T-helper 1 cell treated with Interleukin-12 subunit alpha and Interleukin-12 subunit beta and Interleukin-4 antibody, amounts not matched to agents 30 μg/mL and 1 μg/mL, for 36 hours (primary cell): ENCODE measurements around the gene ZNF354C.

ENCODE experiments used
- H3K27ac Mint-ChIP-seq: one replicate; pipeline ENCODE4 v1.8.0; 2021; ENCODE audit warnings: mild to moderate bottlenecking, mixed read lengths
- H3K27me3 Mint-ChIP-seq: one replicate; pipeline ENCODE4 v1.8.0; 2021; ENCODE audit warnings: low read depth, mixed read lengths
- H3K36me3 Mint-ChIP-seq: one replicate; pipeline ENCODE4 v1.8.0; 2021; ENCODE audit warnings: low read depth, mixed read lengths
- H3K4me1 Mint-ChIP-seq: one replicate; pipeline ENCODE4 v1.8.0; 2021; ENCODE audit warnings: low read depth, mixed read lengths
- H3K4me3 Mint-ChIP-seq: one replicate; pipeline ENCODE4 v1.8.0; 2021; ENCODE audit warnings: mild to moderate bottlenecking, moderate library complexity, mixed read lengths
- H3K9me3 Mint-ChIP-seq: one replicate; pipeline ENCODE4 v1.8.0; 2021; ENCODE audit warnings: mixed read lengths

ZNF354C gene

DNA sequence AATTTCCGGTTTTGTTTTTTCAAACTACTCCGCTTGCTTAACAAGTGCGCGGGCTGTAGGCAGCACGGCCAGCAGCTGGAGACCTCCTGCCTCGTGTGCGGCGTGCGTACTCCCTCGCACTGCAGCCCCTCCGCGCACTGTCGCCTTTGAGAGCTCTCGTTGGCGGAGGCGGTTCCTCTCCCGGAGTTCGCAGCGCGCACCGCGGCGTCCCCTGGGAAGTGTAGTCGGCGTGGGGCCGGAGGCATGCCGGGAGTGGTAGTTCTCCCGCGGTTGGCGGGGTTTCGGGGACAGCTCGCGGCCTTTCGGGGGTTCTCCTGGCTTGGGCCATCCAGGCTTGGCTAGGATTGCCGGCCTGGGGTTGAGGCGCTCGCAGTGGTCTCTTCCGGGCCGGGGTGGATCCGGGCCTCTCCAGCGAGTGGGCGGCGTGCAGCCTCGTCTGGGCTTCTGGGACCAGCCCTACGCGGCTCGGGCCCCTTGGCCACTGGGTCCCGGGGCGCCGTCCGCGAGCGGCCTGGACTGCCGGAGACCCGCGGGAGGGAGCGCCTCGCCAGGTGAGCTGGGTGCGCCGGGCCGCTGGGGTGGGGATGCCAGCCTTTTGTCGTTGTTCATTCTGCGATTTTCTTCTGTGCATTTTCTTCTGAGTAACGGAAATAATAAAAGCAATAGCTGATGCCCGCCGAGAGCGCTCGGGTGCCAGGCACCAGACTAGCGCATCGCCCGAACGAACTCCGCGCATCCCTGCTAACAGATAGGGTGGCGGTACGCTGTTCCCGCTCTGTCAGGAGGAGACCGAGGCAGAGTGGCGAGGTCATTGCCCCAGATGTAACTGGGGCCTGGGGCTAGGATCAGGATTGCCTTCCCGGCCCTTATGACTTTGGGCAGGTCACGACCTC, at the start of gene ZNF354C:
Gene ZNF354C, plus strand, starts transcription at position 258 of the 893 bp plus-strand sequence. CDS start 1,696 bp downstream, outside the sequence.
- peaks cover 38% of the 10 kb centered on the region for H3K36me3 Mint-ChIP-seq
- H3K4me1 Mint-ChIP-seq = peaks cover 12% of the 10 kb centered on the region
- peak within 1 kb of the TSS; percentile 69 for H3K27ac Mint-ChIP-seq
- peak within 1 kb of the TSS; percentile 87 for H3K4me3 Mint-ChIP-seq
- H3K9me3 Mint-ChIP-seq = peaks cover 63% of the 10 kb centered on the region
- no peaks in the 10 kb centered on the region for H3K27me3 Mint-ChIP-seq

DNA sequence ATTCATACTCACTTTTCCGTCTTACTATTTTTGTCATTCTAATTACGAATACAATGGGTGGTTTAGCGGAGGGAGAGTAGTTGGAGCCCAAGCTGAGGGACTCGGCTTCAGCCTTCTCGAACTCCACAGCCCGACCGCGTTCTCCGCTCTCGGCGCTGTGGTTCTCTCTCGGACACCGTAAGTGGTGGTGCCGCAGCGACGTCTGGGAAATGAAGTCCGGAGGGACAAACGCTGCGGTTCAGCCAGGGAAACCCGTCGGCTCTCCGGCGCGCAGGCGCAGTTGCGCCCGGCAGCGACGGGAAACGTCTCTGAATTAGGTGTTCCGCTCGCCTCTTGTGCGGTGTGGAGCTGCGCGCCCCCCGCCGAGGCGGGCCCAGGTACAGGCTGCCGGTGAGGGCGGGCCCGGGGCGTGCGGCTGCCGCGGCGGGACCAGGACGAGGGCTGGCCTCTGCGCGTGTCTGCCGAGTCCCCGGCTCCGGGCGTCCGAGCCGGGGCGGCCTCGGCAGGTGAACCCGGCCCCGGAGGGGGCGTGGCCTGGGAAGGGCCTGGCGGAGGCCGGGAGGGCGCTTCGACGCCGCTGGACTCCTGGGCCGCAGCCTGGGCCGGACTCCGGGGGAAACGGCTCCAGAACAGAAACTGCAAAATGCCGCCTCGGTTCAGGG, 36.5 kb upstream of the ZNF354C start, which contains the start of gene ZNF879:
Gene ZNF879, plus strand, starts transcription at position 277 of the 662 bp plus-strand sequence. CDS start 1,201 bp downstream, outside the sequence.
- peaks cover 27% of the 10 kb centered on the region for H3K36me3 Mint-ChIP-seq
- H3K9me3 Mint-ChIP-seq = peaks cover 68% of the 10 kb centered on the region

DNA sequence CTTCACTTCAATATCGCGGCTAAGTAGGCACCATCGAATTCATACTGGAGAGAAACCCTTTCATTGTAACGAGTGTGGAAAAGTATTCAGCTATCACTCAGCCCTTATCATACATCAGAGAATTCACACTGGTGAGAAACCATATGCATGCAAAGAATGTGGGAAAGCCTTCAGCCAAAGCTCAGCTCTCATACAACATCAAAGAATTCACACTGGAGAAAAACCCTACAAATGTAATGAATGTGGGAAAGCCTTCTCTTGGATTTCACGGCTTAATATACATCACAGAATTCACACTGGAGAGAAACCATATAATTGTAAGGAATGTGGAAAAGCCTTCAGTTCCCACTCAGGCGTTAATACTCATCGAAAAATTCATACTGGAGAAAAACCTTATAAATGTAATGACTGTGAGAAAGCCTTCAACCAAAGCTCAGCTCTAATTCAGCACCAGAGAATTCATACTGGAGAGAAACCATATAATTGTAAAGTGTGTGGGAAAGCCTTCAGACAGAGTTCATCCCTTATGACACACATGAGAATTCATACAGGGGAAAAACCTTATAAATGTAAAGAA, 27.1 kb upstream of the ZNF354C start:
- Mint-ChIP-seq H3K36me3 (peaks cover 57% of the 10 kb centered on the region), H3K4me1 (no peaks in the 10 kb centered on the region), H3K27me3 (no peaks in the 10 kb centered on the region), H3K9me3 (peaks cover 91% of the 10 kb centered on the region), H3K4me3 (no peak overlapping the region), H3K27ac (no peak overlapping the region)

More for the DNA sequence above, 36.5 kb upstream of the ZNF354C start, which contains the start of gene ZNF879:
- Mint-ChIP-seq H3K27me3 (peaks cover 3% of the 10 kb centered on the region), H3K4me1 (peaks cover 8% of the 10 kb centered on the region), H3K4me3 (peak within 1 kb of the TSS; percentile 94), H3K27ac (peak within 1 kb of the TSS; percentile 79)

DNA sequence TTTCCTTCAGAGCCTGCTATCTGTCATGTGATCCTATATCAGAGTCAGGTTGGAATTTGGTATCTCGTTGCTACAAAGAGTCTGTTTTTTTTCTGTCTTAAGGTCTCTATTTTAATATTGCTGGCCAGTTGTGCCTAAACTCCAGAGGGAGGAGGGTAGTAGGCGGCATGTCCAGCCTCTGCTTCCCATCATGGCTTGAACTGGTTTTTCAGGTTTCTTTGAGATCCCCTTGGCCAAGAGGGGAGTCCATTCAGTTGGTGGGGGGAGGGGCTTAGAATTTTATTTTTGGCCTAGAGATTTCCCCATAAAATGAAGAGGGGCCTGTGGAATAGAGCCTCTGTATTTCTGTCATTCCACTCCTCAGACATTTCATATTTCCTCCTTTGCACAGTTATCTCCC, 15.4 kb upstream of the ZNF354C start:
- Mint-ChIP-seq H3K9me3 (peaks cover 61% of the 10 kb centered on the region), H3K4me3 (no peak overlapping the region), H3K27me3 (no peaks in the 10 kb centered on the region), H3K4me1 (no peaks in the 10 kb centered on the region), H3K36me3 (peaks cover 2% of the 10 kb centered on the region), H3K27ac (no peak overlapping the region)

DNA sequence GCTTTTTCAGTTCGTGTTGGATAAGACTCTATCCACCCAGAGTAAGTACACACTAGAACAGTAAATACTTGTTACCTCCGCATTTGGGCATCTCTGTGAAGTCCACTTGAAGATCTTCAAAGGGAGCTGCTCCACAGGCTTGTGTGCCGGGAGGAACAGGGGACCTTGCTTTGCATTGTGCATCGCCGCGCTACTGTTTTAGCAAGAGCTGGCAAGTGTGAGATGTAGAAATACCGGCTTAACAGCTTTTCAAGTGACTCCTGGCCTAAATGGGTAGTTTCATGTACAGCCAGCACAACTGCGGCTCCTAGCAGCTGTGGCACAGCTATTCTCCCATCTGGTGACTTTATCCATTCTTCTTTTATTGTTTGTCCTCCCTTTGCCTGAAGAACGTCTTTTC, 8.4 kb upstream of the ZNF354C start:
- Mint-ChIP-seq H3K4me1 (no peaks in the 10 kb centered on the region), H3K4me3 (no peak overlapping the region), H3K27me3 (no peaks in the 10 kb centered on the region), H3K9me3 (peaks cover 63% of the 10 kb centered on the region), H3K27ac (no peak overlapping the region), H3K36me3 (peaks cover 2% of the 10 kb centered on the region)

DNA sequence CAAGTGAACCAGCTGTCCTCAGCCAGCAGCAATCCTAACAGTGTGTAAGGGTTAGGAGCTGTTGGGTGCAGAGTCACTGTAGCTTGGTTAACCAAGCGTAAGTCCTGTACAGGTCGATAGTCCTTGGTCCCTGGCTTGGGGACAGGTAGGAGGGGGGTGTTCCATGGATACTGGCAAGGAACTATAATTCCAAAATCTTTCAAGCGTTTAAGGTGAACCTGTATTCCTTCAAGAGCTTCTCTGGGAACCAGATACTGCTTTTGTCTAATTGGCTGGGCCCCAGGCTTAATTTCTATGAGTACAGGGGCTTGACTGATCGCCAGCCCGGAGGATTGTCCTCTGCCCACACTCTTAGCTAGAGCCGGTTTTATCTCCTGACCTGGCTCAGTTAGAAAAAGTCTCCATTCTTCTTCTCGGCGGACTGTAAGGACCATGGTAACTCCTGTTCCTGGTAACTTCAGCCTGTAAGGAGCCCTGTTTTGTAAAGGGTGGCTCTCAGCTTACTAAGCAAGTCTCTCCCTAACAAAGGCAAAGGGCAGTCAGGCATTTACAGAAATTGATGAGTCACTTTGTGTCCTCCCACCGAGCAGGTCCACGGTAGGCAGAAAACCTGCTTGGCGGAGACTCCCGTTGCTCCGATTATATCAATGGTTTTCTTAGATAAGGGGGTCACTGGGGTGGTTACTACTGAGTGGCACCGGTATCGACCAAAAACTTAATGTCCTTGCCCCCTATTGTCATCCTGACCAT, 6.0 kb upstream of the ZNF354C start:
- Mint-ChIP-seq H3K27ac (no peak overlapping the region), H3K4me1 (no peaks in the 10 kb centered on the region), H3K36me3 (peaks cover 3% of the 10 kb centered on the region), H3K27me3 (no peaks in the 10 kb centered on the region), H3K4me3 (no peak overlapping the region), H3K9me3 (peaks cover 52% of the 10 kb centered on the region)

DNA sequence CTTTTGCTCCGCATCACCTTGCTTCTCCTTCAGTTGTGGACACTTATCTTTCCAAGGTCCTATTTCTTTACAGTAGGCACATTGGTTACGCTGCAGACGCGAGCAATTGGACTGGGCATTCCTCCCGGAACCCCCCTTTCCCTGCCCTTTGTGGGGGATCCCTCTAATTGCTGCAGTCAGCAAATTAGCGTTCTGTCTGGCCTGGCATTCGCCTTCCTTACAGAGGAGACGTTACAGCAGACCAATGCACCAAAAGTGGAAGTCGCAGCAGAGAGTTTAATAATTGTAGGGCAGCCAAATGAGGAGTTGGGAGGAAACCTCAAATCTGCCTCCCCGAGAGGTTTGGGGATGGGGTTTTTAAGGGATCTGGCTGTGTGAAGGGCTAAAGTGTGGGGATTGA, 5.3 kb upstream of the ZNF354C start:
- Mint-ChIP-seq H3K4me1 (peaks cover 4% of the 10 kb centered on the region), H3K36me3 (peaks cover 7% of the 10 kb centered on the region), H3K27me3 (no peaks in the 10 kb centered on the region), H3K4me3 (no peak overlapping the region), H3K9me3 (peaks cover 55% of the 10 kb centered on the region), H3K27ac (no peak overlapping the region)

DNA sequence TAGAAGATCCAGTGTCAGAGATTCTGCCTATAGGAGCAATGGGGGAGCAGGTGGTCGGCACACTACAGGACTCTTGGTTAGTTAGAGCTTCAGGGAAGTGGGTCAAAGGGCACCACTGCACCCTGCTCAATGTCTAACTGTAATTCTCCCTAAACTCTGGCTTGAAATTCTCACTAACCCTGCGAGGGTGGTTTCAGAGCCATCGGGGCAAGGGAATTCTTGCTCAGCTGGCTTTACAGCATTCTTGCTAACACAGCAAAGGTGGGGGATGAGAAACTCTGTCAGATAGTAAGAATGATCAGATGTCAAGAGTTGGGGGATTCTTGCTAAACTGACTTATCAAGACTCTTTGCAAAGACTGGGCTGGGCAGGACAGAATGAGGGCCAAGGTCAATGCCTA, 4.7 kb upstream of the ZNF354C start:
- peaks cover 50% of the 10 kb centered on the region for H3K9me3 Mint-ChIP-seq
- H3K4me1 Mint-ChIP-seq = peaks cover 4% of the 10 kb centered on the region
- no peak overlapping the region for H3K27ac Mint-ChIP-seq
- no peaks in the 10 kb centered on the region for H3K27me3 Mint-ChIP-seq
- peaks cover 7% of the 10 kb centered on the region for H3K36me3 Mint-ChIP-seq
- no peak overlapping the region for H3K4me3 Mint-ChIP-seq

DNA sequence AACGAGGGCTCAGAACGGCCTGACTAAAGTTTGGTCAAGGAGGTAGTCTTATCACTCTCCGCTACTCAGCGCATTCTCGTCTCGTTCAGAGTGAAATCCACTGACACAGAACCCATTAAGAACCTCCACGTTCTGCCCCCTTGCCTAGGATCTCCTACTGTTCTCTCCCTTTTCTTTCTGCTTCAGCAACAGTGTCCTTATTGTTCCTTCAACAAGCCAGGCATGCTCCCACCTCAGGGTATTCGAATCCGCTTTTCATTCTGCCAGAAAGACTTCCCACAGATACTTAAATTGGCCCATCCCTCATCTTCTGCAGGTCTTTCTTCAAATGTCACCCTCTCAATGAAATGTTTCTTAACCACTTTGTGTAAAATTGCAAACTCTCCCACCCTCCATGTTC, 4.3 kb upstream of the ZNF354C start:
- Mint-ChIP-seq H3K27ac (no peak overlapping the region), H3K36me3 (peaks cover 7% of the 10 kb centered on the region), H3K9me3 (peaks cover 46% of the 10 kb centered on the region)

DNA sequence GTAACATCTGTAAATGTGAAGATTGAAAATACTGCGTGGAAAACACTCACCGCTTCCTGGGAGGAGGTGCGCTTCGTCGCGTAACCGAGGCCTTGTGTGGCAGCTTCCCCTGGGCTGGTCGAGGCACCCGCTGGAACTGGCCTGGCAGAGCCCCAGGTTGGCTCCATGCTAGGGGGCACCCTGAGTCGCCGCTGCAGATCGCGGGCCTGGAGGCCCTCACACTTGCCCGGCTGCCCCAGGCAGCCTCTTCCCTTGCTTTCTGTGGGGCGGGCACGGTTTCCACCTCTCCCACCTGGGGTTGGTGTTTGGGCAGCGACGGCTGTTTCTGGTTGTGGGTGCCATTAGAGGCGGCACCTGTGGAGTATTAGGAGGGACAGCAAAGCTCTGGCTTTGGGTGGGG, 852 bp downstream of the ZNF354C start:
- peaks cover 43% of the 10 kb centered on the region for H3K36me3 Mint-ChIP-seq
- peaks cover 64% of the 10 kb centered on the region for H3K9me3 Mint-ChIP-seq
- H3K4me1 Mint-ChIP-seq = peaks cover 12% of the 10 kb centered on the region
- H3K4me3 Mint-ChIP-seq = peak overlapping the region; percentile 76
- no peaks in the 10 kb centered on the region for H3K27me3 Mint-ChIP-seq
- no peak overlapping the region for H3K27ac Mint-ChIP-seq

More for the DNA sequence above, 4.3 kb upstream of the ZNF354C start:
- Mint-ChIP-seq H3K4me3 (no peak overlapping the region), H3K27me3 (no peaks in the 10 kb centered on the region), H3K4me1 (peaks cover 4% of the 10 kb centered on the region)

DNA sequence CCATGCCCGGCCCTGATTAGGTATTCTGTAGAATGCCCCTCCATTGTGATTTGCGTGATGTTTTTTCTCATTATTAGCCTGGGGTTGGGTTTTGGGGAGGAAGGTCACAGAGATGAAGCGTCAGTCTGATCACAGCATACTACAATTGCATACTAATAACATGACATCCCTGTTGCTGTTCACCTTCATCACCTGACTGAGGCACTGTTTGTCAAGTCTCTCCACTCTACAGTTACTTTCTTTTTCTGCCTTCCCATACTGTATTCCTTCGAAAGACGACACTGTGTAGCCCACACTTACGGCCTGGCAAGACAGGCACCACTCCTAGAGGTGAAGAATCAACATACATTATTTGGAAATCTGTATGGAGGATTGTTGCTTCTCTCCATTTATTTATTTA, 5.5 kb downstream of the ZNF354C start:
- Mint-ChIP-seq H3K4me3 (no peak overlapping the region), H3K36me3 (peaks cover 65% of the 10 kb centered on the region), H3K27me3 (no peaks in the 10 kb centered on the region), H3K27ac (no peak overlapping the region), H3K9me3 (peaks cover 75% of the 10 kb centered on the region), H3K4me1 (peaks cover 8% of the 10 kb centered on the region)

DNA sequence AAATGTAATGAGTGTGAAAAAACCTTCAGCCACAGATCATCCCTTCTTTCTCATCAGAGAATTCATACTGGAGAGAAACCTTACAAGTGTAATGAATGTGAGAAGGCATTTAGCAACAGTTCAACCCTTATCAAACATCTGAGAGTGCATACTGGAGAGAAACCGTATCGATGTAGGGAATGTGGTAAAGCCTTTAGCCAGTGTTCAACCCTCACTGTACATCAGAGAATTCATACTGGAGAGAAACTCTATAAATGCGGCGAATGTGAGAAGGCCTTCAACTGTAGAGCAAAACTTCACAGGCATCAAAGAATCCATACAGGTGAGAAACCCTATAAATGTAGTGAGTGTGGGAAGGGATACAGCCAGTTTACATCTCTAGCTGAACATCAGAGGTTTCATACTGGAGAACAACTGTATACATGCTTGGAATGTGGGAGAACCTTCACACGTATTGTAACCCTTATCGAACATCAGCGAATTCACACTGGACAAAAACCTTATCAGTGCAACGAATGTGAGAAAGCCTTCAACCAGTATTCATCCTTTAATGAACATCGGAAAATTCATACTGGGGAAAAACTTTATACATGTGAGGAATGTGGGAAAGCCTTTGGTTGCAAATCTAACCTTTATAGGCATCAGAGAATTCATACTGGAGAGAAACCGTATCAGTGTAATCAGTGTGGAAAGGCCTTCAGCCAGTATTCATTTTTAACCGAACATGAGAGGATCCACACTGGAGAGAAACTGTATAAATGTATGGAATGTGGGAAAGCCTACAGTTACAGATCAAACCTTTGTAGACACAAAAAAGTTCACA, 19.2 kb downstream of the ZNF354C start:
- Mint-ChIP-seq H3K4me3 (no peak overlapping the region), H3K36me3 (peaks cover 55% of the 10 kb centered on the region), H3K27ac (no peak overlapping the region), H3K4me1 (no peaks in the 10 kb centered on the region), H3K27me3 (no peaks in the 10 kb centered on the region), H3K9me3 (peaks cover 79% of the 10 kb centered on the region)

DNA sequence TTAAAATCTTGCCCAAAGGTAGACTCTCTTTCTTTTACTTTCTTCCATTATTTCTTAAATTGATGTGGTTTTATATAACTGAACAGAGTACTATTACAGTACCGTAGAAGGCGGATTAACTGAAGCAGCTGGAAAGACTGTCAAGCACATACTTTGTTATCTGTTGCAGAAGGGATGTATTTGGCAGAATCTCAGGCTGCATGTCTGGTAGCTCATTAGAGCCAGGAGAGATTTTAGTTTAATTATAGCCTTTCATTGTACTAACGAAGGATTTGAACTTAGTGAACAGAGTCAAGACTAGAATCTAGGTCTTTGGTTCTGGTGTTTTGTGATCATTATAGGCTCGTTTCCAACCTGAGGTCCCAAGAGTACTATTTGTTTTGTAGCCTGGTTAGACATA, 20.6 kb downstream of the ZNF354C start:
- no peaks in the 10 kb centered on the region for H3K4me1 Mint-ChIP-seq
- H3K4me3 Mint-ChIP-seq = no peak overlapping the region
- H3K9me3 Mint-ChIP-seq = peaks cover 79% of the 10 kb centered on the region
- no peaks in the 10 kb centered on the region for H3K27me3 Mint-ChIP-seq
- H3K27ac Mint-ChIP-seq = no peak overlapping the region
- H3K36me3 Mint-ChIP-seq = peaks cover 53% of the 10 kb centered on the region
